Gastroesophageal sphincter (tissue), 3 donors: ENCODE data around the gene PID1.

Experiments used
- CTCF ChIP-seq, 4 experiments: fragments of 200-600 bp in 2 of 4; fragments of 450-650 bp in 2 of 4; sonication (generic) in 1 of 4; IDR thresholded peaks; one replicate each; pipeline ENCODE4 v1.5.1; 2017 to 2019; ENCODE audit warnings: antibody characterized with exemption in 4 of 4, mild to moderate bottlenecking in 2 of 4, moderate library complexity in 2 of 4
- EP300 ChIP-seq: sonication (generic); formaldehyde crosslinking; IDR thresholded peaks from one replicate; pipeline ENCODE4 v1.6.1; 2017; ENCODE audit warnings: antibody characterized with exemption, mild to moderate bottlenecking

- TF ChIP-seq CTCF (IDR thresholded peaks at IDR 0.05), result no peak
- TF ChIP-seq EP300, result no peak
Observed at GRCh38 chr2:229111744-229112143, 159.3 kb downstream of the PID1 start.
